Heart right ventricle (tissue), 16 donors: ENCODE measurements around the gene MIA2. TPM values are rescaled to one million over a fixed set of nuclear protein-coding genes. Genes with fewer than 3 reads are reported as not detected.

ENCODE experiments used
- ATAC-seq, 8 donors: fragments of 200-7000 bp; cut with Tn5 transposase; one replicate each; pipeline ENCODE4 v1.9.1; 2020; ENCODE audit warnings: mild to moderate bottlenecking in 8 of 8, moderate library complexity in 8 of 8, moderate number of reproducible peaks in 1 of 8
- DNase-seq, 2 donors: peaks; one replicate each; pipeline ENCODE4 v3.0.0-alpha.2; 2020
- H3K27ac ChIP-seq, 10 donors: fragments of 200-600 bp; sonication (generic) in 2 of 10; one replicate each; pipeline versions ENCODE4 v1.5.0 to v1.8.0; 2020 to 2022; ENCODE audit warnings: mild to moderate bottlenecking in 3 of 10
- H3K27me3 ChIP-seq, 7 donors: fragments of 200-600 bp; one replicate each; pipeline ENCODE4 v1.8.0; 2021 to 2022; ENCODE audit warnings: mild to moderate bottlenecking in 2 of 7
- H3K36me3 ChIP-seq, 9 donors: fragments of 200-600 bp; sonication (generic) in 1 of 9; one replicate each; pipeline versions ENCODE4 v1.5.0 to v1.8.0; 2020 to 2022; ENCODE audit warnings: mild to moderate bottlenecking in 2 of 9
- H3K4me1 ChIP-seq, 9 donors: fragments of 200-600 bp; sonication (generic) in 1 of 9; one replicate each; pipeline versions ENCODE4 v1.5.0 to v1.8.0; 2020 to 2022; ENCODE audit warnings: mild to moderate bottlenecking in 4 of 9
- H3K4me3 ChIP-seq, 10 donors: fragments of 200-600 bp; sonication (generic) in 2 of 10; one replicate each; pipeline versions ENCODE4 v1.5.0 to v1.8.0; 2020 to 2022; ENCODE audit warnings: mild to moderate bottlenecking in 7 of 10, moderate library complexity in 2 of 10
- H3K9me3 ChIP-seq, 11 donors: fragments of 200-600 bp in 10 of 11; sonication (generic) in 2 of 11; one replicate each; pipeline versions ENCODE4 v1.5.0 to v1.8.0; 2013 to 2022; ENCODE audit warnings: mild to moderate bottlenecking in 2 of 11, control low read depth in 1 of 11, moderate library complexity in 1 of 11
- CTCF ChIP-seq, 9 donors: fragments of 200-600 bp; sonication (generic) in 2 of 9; IDR thresholded peaks; one replicate each; pipeline versions ENCODE4 v1.5.0 to v1.8.0; 2021 to 2022; ENCODE audit warnings: antibody characterized with exemption in 9 of 9, mild to moderate bottlenecking in 5 of 9, moderate library complexity in 1 of 9
- WGBS, 2 donors: extraction: QIAGEN DNeasy Blood & Tissue Kit; methylation state at CpG; one replicate each; pipeline ENCODE4 v1.1.7; 2013; ENCODE audit warnings: inconsistent platforms in 1 of 2; 5-methylcytosine and 5-hydroxymethylcytosine counted together
- intact Hi-C, 10 donors: fragments of 100-400 bp; cut with DNase I; formaldehyde crosslinking; loops; one replicate each; pipeline versions ENCODE4 v1.11.1 to v1.14.2; 2022
- long read RNA-seq, 3 donors: library from polyadenylated mRNA; unstranded; transcript quantifications; one replicate each; pipeline ENCODE4 v2.0.0, GENCODE V29; 2020 to 2021
- polyA plus RNA-seq, 2 donors: library from polyadenylated mRNA; stranded (reverse); fragments of 200-250 nt; gene quantifications; one replicate each; pipeline ENCODE4 v1.2.3, GENCODE V29; 2013
- total RNA-seq, 10 donors: library from RNA; stranded (reverse); fragmentation: NEBNext Ultra II Directional in 3 of 10; extraction: Animal tissue kit (Norgen Biotek cat#: 25700) in 3 of 10; gene quantifications; one replicate each; pipeline versions ENCODE4 v1.2.1 to v1.2.4, GENCODE V29; 2021 to 2023
- donor health status: Arrhythmogenic right ventricular cardiomyopathy.
- donor health status: ischemic (EF 13 %, LVEDD 7.1; RV severe dilation, severe dysfunction).
- donor health status: healthy with polysubstance abuse.
- donor health status: DM: no; HTN: yes; CAD: no.
- donor health status: DM: no; HTN: no; CAD: no.
- donor health status: ischemic (EF 25% LVEDD 6.9; RV normal size, moderate dysfunction).
- donor health status: ischemic (EF 25% LVEDD 5.7; RV mildly dilated, moderate dysfunction).
- donor health status: healthy.
- donor health status: DM: yes; HTN: yes; CAD: no.
- donor health status: Ischemic cardiomyopathy.
- donor health status: ischemic (EF 35%, LVEDD 5.7; RV mildly dilated, moderate dysfunction).
- donor health status: nonischemic (EF 11% LVEDD 7.7; RV severe dilation, severe dysfunction).
- donor health status: DM: yes; HTN: yes; CAD: no.
- donor health status: PGD.
- donor health status: ischemic (EF 29% LVEDD 5.4; RV normal size, mild dysfunction).
- donor health status: nonischemic (EF 23%, LVEDD 6.1; RV moderate dilation, normal function).

Gene MIA2
- 10 to 100 TPM; 17.8 to 34.2 (median 22.3) TPM for total RNA-seq
- 10 to 100 TPM in 1 of 2 donors, 1 to 10 TPM in 1; 8.0 to 34.6 TPM for polyA plus RNA-seq
- long read RNA-seq, donor 1, partial matches to known transcripts = 1 of 11 reads
- long read RNA-seq, donor 1, other reads (novel, unspliced or antisense) = 10 of 11 reads
- long read RNA-seq, donor 2, partial matches to known transcripts = 1 of 21 reads
- long read RNA-seq, donor 2, other reads (novel, unspliced or antisense) = 20 of 21 reads
- long read RNA-seq, donor 3, partial matches to known transcripts = 7 of 35 reads
- long read RNA-seq, donor 3, other reads (novel, unspliced or antisense) = 28 of 35 reads

- H3K4me1 ChIP-seq = peaks cover 0 to 34% (median 0%) of the 10 kb centered on the region in 9 donors
- intact Hi-C loops = loop anchor here in 1 of 10 donors (5.0 kb wide), 1 partner anchor 133 kb away; no protein-coding TSS in a partner anchor
Observed at GRCh38 chr14:39233680-39234326, at the start of gene MIA2. TSS of gene MIA2 (plus strand) at chr14:39233915. CDS start at chr14:39234115, 200 bp downstream.

GRCh38 chr14:39184628-39185255 lies 49.0 kb upstream of the MIA2 start:
- peaks cover 0 to 65% (median 50%) of the 10 kb centered on the region in 9 donors for H3K36me3 ChIP-seq
- intact Hi-C loops = no loop called here
- no peak for TF ChIP-seq CTCF (IDR thresholded peaks at IDR 0.05)
- H3K9me3 ChIP-seq = no peaks in the 10 kb centered on the region
- no peak for DNase-seq
- WGBS, 2 donors = 97 to 98% methylated on average over 4 of the region's 4 CpGs
- peak in 2 of 8 donors; percentile 22 to 49 for ATAC-seq
- H3K4me3 ChIP-seq = no peak overlapping the region
- no peaks in the 10 kb centered on the region for H3K27me3 ChIP-seq
- peaks cover 0 to 27% (median 0%) of the 10 kb centered on the region in 9 donors for H3K4me1 ChIP-seq
- no peak overlapping the region for H3K27ac ChIP-seq

More at GRCh38 chr14:39233680-39234326, at the start of gene MIA2:
- no peaks in the 10 kb centered on the region for H3K27me3 ChIP-seq
- WGBS, 2 donors = 90 to 91% methylated on average over 7 of the region's 7 CpGs
- no peaks in the 10 kb centered on the region for H3K9me3 ChIP-seq
- no peak for TF ChIP-seq CTCF (IDR thresholded peaks at IDR 0.05)
- peak within 1 kb of the TSS in 1 of 10 donors; percentile 62 for H3K27ac ChIP-seq
- ATAC-seq = no peak
- DNase-seq = no peak
- H3K4me3 ChIP-seq = no peak within 1 kb of the TSS
- no peaks in the 10 kb centered on the region for H3K36me3 ChIP-seq

- Histone ChIP-seq H3K9me3 (no peaks in the 10 kb centered on the region), H3K27me3 (no peaks in the 10 kb centered on the region), H3K27ac (no peak overlapping the region), H3K36me3 (peaks cover 0 to 58% (median 43%) of the 10 kb centered on the region in 9 donors), H3K4me1 (peaks cover 0 to 23% (median 0%) of the 10 kb centered on the region in 9 donors), H3K4me3 (no peak overlapping the region)
- no peak for ATAC-seq
- DNase-seq = no peak
- intact Hi-C loops = no loop called here
- TF ChIP-seq CTCF (IDR thresholded peaks at IDR 0.05) = no peak
- WGBS, 2 donors = 91 to 94% methylated on average over 5 of the region's 5 CpGs
Observed at GRCh38 chr14:39185256-39186049, 48.3 kb upstream of the MIA2 start.
